Esophagus muscularis mucosa (tissue), 4 donors: Measurements from ENCODE around the gene TESMIN. TPM values are rescaled to one million over a fixed set of nuclear protein-coding genes. Genes with fewer than 3 reads are reported as not detected.

ENCODE experiments used
- DNase-seq: peaks from one replicate; pipeline ENCODE4 v3.0.0-alpha.2; 2017; ENCODE audit errors: extremely low spot score
- H3K27ac ChIP-seq, 4 donors: fragments of 200-600 bp; sonication (generic); replicated peaks in 1 of 4; 1 replicate in 3 of 4; 2 replicates in 1 of 4; pipeline ENCODE4 v1.5.1; 2016 to 2019; ENCODE audit warnings: mild to moderate bottlenecking in 1 of 4
- H3K27me3 ChIP-seq, 4 donors: fragments of 200-600 bp; sonication (generic); one replicate each; pipeline versions ENCODE4 v1.5.1 to v1.6.0; 2016 to 2019
- H3K36me3 ChIP-seq, 4 donors: fragments of 200-600 bp; sonication (generic); one replicate each; pipeline ENCODE4 v1.5.1; 2016 to 2019
- H3K4me1 ChIP-seq, 4 donors: fragments of 200-600 bp; sonication (generic); one replicate each; pipeline ENCODE4 v1.5.1; 2016 to 2019
- H3K4me3 ChIP-seq, 4 donors: fragments of 200-600 bp; sonication (generic); 1 replicate in 2 of 4; 2 replicates in 2 of 4; pipeline ENCODE4 v1.5.1; 2016 to 2019; ENCODE audit warnings: mild to moderate bottlenecking in 4 of 4, moderate library complexity in 1 of 4
- H3K9me3 ChIP-seq, 4 donors: fragments of 200-600 bp; sonication (generic); 1 replicate in 3 of 4; 2 replicates in 1 of 4; pipeline ENCODE4 v1.5.1; 2016 to 2019
- EP300 ChIP-seq: sonication (generic); formaldehyde crosslinking; IDR thresholded peaks from one replicate; pipeline ENCODE4 v1.6.1; 2017; ENCODE audit warnings: antibody characterized with exemption
- POLR2A ChIP-seq: fragments of 450-650 bp; IDR thresholded peaks from one replicate; pipeline ENCODE4 v1.6.1; 2017; ENCODE audit warnings: antibody characterized with exemption, moderate library complexity, mild to moderate bottlenecking, low read depth
- POLR2AphosphoS5 ChIP-seq, 2 donors: sonication (generic); formaldehyde crosslinking; IDR thresholded peaks; one replicate each; pipeline ENCODE4 v1.6.1; 2017; ENCODE audit warnings: antibody characterized with exemption in 2 of 2
- WGBS: methylation state at CpG from one replicate; pipeline ENCODE4 v1.1.5; 2018; 5-methylcytosine and 5-hydroxymethylcytosine counted together
- intact Hi-C: fragments of 100-400 bp; cut with DNase I; formaldehyde crosslinking; loops from one replicate; pipeline ENCODE4 v1.15.1; 2023
- total RNA-seq, 4 donors: library from RNA; depleted of rRNA; stranded (reverse); fragments of >200 nt; gene quantifications; one replicate each; pipeline versions ENCODE4 v1.1.0 to v1.2.1, GENCODE V29; 2016
- TF ChIP-seq, protein P1 (sequence below), 3 experiments: fragments of 200-600 bp in 2 of 3; fragments of 450-650 bp in 1 of 3; sonication (generic) in 2 of 3; IDR thresholded peaks; one replicate each; pipeline ENCODE4 v1.5.1; 2017 to 2019; ENCODE audit warnings: antibody characterized with exemption in 3 of 3, mild to moderate bottlenecking in 2 of 3, moderate library complexity in 1 of 3

TESMIN gene
- total RNA-seq, 4 donors from 2014 or later = 0.78 to 2.5 (median 1.4) TPM

DNA sequence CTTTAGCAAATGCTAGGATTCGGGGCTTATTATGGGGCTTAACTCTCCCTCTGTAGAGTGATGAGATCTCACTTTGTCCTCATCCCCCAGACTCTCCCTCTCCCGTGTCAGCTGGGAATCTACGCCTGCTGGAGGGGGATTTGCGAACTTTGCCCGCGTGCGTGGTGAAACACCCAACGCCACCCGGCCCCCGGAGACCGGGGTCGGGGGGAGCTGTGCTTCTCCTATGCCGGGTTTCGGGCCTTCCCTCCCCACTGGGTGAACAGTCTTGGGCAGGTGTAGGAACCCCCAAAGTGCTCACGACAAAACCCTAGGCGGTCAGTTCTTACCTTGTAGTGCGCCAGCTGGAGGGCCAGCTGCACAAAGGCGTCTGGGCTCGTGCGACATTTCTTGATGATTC lies 21.6 kb upstream of the TESMIN start:
- TF ChIP-seq, protein P1, sequence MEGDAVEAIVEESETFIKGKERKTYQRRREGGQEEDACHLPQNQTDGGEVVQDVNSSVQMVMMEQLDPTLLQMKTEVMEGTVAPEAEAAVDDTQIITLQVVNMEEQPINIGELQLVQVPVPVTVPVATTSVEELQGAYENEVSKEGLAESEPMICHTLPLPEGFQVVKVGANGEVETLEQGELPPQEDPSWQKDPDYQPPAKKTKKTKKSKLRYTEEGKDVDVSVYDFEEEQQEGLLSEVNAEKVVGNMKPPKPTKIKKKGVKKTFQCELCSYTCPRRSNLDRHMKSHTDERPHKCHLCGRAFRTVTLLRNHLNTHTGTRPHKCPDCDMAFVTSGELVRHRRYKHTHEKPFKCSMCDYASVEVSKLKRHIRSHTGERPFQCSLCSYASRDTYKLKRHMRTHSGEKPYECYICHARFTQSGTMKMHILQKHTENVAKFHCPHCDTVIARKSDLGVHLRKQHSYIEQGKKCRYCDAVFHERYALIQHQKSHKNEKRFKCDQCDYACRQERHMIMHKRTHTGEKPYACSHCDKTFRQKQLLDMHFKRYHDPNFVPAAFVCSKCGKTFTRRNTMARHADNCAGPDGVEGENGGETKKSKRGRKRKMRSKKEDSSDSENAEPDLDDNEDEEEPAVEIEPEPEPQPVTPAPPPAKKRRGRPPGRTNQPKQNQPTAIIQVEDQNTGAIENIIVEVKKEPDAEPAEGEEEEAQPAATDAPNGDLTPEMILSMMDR (IDR thresholded peaks at IDR 0.05) = no peak
- no peak for TF ChIP-seq EP300
- no peak for TF ChIP-seq POLR2A
- no peak for TF ChIP-seq POLR2AphosphoS5 (IDR thresholded peaks at IDR 0.05)
- no peak for DNase-seq
- H3K36me3 ChIP-seq = peaks cover 88 to 99% (median 99%) of the 10 kb centered on the region in 4 donors

DNA sequence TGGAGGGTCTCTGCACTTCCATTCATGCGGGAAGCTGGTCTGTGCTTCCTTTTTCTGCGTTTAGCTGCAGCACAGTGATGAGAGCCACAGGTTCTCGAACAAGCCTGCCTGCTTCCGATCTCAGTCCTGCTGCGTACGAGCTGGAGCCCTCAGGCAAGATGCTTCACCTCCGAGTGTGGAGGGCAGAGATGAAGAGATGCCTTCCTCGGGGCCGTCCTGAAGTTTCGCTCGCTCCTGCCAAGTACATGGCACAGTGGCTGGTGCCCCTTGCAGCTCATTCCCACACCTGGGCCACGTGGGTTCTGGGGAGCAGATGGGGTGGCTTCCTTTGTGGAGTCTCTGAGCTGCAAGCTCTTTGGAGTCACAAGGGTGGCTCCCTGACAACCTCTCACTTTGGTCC lies 19.5 kb upstream of the TESMIN start:
- Histone ChIP-seq H3K27ac (no peak overlapping the region), H3K27me3 (no peaks in the 10 kb centered on the region), H3K36me3 (peaks cover 82 to 98% (median 98%) of the 10 kb centered on the region in 4 donors), H3K9me3 (no peaks in the 10 kb centered on the region), H3K4me3 (no peak overlapping the region), H3K4me1 (peaks cover 0 to 7% (median 7%) of the 10 kb centered on the region in 4 donors)
- TF ChIP-seq EP300 (no peak), POLR2A (no peak), POLR2AphosphoS5 (IDR thresholded peaks at IDR 0.05) (no peak)
- TF ChIP-seq, protein P1 (IDR thresholded peaks at IDR 0.05) = no peak
- intact Hi-C loops = no loop called here
- DNase-seq = no peak
- 86% methylated on average over 12 of the region's 12 CpGs for WGBS

More for the DNA sequence above, 21.6 kb upstream of the TESMIN start:
- no peak overlapping the region for H3K4me3 ChIP-seq
- no peaks in the 10 kb centered on the region for H3K9me3 ChIP-seq
- intact Hi-C loops = no loop called here
- H3K4me1 ChIP-seq = peaks cover 0 to 11% (median 9%) of the 10 kb centered on the region in 4 donors
- 94% methylated on average over 18 of the region's 20 CpGs for WGBS
- H3K27me3 ChIP-seq = no peaks in the 10 kb centered on the region
- H3K27ac ChIP-seq = no peak overlapping the region

DNA sequence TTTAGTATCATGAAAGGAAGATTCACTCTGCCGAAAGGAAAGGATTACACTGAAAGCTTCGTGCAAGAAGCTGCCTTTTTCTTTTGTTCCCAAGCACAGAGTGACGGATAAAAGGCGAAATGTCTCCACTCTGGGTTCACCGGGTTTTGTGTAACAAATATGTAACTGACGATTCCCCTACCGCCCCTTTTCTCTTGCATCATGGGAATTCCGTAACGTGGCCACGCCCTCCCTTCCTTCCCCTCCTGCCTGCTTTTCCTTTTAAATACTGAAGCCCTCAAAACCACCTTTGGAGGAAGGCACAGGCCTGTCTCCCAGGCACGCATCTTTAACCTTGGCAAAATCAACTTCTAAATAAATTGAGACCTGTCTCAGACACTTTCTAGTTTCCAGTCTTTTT lies 16.4 kb upstream of the TESMIN start:
- Histone ChIP-seq H3K27ac (no peak overlapping the region), H3K4me3 (no peak overlapping the region), H3K27me3 (no peaks in the 10 kb centered on the region), H3K36me3 (peaks cover 65 to 98% (median 97%) of the 10 kb centered on the region in 4 donors), H3K4me1 (no peaks in the 10 kb centered on the region), H3K9me3 (no peaks in the 10 kb centered on the region)
- intact Hi-C loops = no loop called here
- 88% methylated on average over 11 of the region's 11 CpGs for WGBS
- TF ChIP-seq, protein P1 (IDR thresholded peaks at IDR 0.05) = no peak
- TF ChIP-seq POLR2A = no peak
- TF ChIP-seq POLR2AphosphoS5 (IDR thresholded peaks at IDR 0.05) = no peak
- no peak for TF ChIP-seq EP300
- DNase-seq = no peak

DNA sequence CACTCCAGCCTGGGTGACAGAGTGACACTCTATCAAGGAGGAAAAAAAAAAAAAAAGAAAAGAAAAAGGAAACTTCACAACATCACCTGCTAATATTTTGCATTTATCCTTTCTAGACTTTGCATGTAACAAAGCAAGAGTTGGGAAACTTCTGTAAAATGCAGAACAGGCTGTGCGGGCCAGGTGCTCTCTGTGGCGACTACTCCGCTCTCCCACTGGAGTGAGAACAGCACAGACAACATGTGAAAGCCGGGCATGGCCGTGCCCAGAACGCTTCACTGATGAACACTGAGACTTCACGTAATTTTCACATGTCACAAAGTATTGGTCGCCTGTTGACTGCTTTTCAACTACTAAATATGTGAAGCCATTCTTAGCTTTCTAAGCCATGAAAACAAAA lies 15.5 kb upstream of the TESMIN start:
- H3K4me1 ChIP-seq = no peaks in the 10 kb centered on the region
- H3K27ac ChIP-seq = no peak overlapping the region
- no peaks in the 10 kb centered on the region for H3K27me3 ChIP-seq
- TF ChIP-seq POLR2A = no peak
- no peak for TF ChIP-seq EP300
- no peak for TF ChIP-seq POLR2AphosphoS5 (IDR thresholded peaks at IDR 0.05)
- H3K4me3 ChIP-seq = no peak overlapping the region
- H3K9me3 ChIP-seq = no peaks in the 10 kb centered on the region
- peaks cover 65 to 98% (median 97%) of the 10 kb centered on the region in 4 donors for H3K36me3 ChIP-seq
- no peak for DNase-seq
- intact Hi-C loops = no loop called here
- 94% methylated on average over 8 of the region's 8 CpGs for WGBS

DNA sequence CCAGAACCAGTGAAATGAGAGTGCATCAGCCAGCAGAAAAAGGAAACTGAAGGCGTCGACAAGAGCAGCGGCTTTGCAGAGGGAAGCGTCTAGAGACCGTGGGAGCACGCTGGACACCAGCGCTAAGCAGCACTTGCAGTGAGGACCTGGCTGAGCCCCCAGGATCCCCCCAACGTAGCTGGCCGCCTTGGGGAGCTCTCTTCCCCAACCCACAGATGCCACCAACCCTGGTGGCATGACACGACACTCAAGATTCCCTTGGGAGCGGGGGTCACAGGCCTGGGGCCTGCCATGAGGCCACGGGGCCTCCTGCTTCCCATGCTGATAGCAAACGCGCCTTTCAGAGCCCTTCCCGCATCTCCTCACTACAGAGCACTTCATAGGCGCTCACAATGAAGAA lies 13.4 kb upstream of the TESMIN start:
- TF ChIP-seq POLR2AphosphoS5 (IDR thresholded peaks at IDR 0.05) (no peak), EP300 (no peak), POLR2A (no peak)
- TF ChIP-seq, protein P1 (IDR thresholded peaks at IDR 0.05) = no peak
- H3K27ac ChIP-seq = no peak overlapping the region
- H3K4me3 ChIP-seq = no peak overlapping the region
- no peak for DNase-seq
- 89% methylated on average over 16 of the region's 16 CpGs for WGBS
- H3K27me3 ChIP-seq = no peaks in the 10 kb centered on the region
- peaks cover 67 to 98% (median 97%) of the 10 kb centered on the region in 4 donors for H3K36me3 ChIP-seq
- no peaks in the 10 kb centered on the region for H3K9me3 ChIP-seq
- H3K4me1 ChIP-seq = no peaks in the 10 kb centered on the region
- intact Hi-C loops = no loop called here
